AG04450 (cell line): ENCODE measurements around the gene FAM167B. TPM values are rescaled to one million over a fixed set of nuclear protein-coding genes. Genes with fewer than 3 reads are reported as not detected.
A peak's percentile ranks its signal among the peaks of the same experiment; 100 is the strongest.

Source experiments
- CTCF ChIA-PET: fragments of 300-600, 350-600 bp; formaldehyde crosslinking; extraction: SDS; loops from one replicate; lab custom pipeline; 2022; ENCODE audit warnings: antibody characterized with exemption, inconsistent platforms; lab: Charles Lee
- POLR2A ChIA-PET: fragments of 350-600 bp; formaldehyde crosslinking; extraction: SDS; loops from one replicate; lab custom pipeline; 2021; ENCODE audit warnings: antibody characterized with exemption, inconsistent platforms; lab: Yijun Ruan, JAX
- DNase-seq: peaks from one replicate; pipeline ENCODE4 v3.0.0-alpha.2; 2011; ENCODE audit warnings: low read depth, low spot score
- H3K27ac ChIP-seq: one replicate; pipeline ENCODE4 v1.5.1; 2012; ENCODE audit warnings: low read depth, low read length, control low read depth
- H3K27me3 ChIP-seq: one replicate; pipeline ENCODE4 v1.6.0; 2012; ENCODE audit warnings: low read length; ENCODE audit not compliant: control insufficient read depth, insufficient read depth
- H3K4me3 ChIP-seq: 2 replicates; pipeline ENCODE4 v1.5.1; 2011; ENCODE audit warnings: mild to moderate bottlenecking, low read depth, low read length, control low read depth
- H3K9me3 ChIP-seq: 2 replicates; pipeline ENCODE4 v1.5.1; 2012; ENCODE audit warnings: low read length; ENCODE audit not compliant: control insufficient read depth, insufficient read depth
- polyA plus RNA-seq: library from polyadenylated mRNA; depleted of rRNA; stranded (reverse); fragments of >200 nt; gene quantifications from 2 replicates; pipeline ENCODE4 v1.2.3, GENCODE V29; 2011
- TF ChIP-seq, protein P1 (sequence below): IDR thresholded peaks from 2 replicates; pipeline ENCODE4 v1.5.1; 2011; ENCODE audit warnings: low read depth, low read length, control low read depth, inconsistent platforms

FAM167B gene
- polyA plus RNA-seq, 1 experiment = 0.43 TPM

DNA sequence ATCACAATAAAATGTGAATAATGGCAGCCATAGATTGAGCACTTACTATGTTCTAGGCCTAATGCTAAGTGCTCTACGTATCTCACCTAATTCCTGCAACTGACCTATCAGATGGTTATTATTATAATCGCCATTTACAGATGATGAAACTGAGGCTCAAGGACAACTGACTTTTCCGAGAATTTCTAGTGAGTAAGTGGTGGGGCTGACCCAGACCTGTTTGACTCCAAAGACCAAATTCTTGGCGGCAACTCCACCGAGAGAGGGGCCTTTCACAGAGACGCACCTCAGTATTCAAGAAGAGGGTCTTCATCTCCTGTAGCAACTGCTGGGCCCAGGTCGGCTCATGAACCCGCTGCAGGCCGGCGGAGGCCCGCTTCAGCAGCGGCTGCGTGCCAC, 25.4 kb upstream of the FAM167B start:
- H3K27ac ChIP-seq = no peak overlapping the region
- TF ChIP-seq, protein P1, sequence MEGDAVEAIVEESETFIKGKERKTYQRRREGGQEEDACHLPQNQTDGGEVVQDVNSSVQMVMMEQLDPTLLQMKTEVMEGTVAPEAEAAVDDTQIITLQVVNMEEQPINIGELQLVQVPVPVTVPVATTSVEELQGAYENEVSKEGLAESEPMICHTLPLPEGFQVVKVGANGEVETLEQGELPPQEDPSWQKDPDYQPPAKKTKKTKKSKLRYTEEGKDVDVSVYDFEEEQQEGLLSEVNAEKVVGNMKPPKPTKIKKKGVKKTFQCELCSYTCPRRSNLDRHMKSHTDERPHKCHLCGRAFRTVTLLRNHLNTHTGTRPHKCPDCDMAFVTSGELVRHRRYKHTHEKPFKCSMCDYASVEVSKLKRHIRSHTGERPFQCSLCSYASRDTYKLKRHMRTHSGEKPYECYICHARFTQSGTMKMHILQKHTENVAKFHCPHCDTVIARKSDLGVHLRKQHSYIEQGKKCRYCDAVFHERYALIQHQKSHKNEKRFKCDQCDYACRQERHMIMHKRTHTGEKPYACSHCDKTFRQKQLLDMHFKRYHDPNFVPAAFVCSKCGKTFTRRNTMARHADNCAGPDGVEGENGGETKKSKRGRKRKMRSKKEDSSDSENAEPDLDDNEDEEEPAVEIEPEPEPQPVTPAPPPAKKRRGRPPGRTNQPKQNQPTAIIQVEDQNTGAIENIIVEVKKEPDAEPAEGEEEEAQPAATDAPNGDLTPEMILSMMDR = no peak
- peak overlapping the region; percentile 74 for H3K4me3 ChIP-seq
- ChIA-PET POLR2A (interaction anchor here (1.1 kb wide), 1 partner anchor 130 kb away, joined by 3 read pairs; no protein-coding TSS in a partner anchor), CTCF (no interaction called here)
- no peaks in the 10 kb centered on the region for H3K9me3 ChIP-seq
- no peaks in the 10 kb centered on the region for H3K27me3 ChIP-seq
- DNase-seq = no peak

DNA sequence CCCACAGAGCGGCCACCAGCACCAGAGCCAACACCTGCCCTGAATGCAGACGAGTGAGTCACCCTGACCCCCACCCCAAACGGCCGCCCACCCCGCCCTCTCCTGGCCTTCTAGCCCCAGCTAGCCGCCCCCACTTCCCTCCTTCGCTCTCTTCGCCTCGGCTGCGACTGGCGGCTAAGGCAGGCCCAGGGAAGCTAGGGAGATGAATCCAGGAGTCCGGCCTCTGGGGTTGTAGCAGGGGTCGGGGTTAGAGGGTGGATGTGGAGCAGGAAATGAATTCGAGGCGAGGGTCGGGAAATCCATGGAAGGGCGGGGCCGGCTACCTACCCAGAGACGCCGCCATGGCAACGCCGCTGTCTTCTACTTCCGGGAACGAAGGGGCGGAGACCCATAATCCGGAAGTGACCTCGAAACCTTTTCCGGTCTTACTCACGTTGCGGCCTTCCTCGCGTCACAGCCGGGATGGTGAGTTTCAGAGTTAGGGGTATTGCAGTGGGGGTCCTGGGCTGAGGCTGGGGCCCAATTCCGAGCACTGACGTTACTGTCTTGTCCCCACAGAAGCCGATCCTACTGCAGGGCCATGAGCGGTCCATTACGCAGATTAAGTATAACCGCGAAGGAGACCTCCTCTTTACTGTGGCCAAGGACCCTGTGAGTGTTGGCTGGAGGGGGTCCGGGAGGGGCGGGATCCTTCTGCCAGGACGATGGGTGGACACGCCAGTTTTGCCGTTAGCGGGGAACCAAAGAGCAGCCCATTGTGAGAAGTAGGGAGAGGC, 24.9 kb upstream of the FAM167B start, which contains the start of the genes EIF3I and TMEM234:
TSS of gene EIF3I (plus strand) at position 428 of the 776 bp plus-strand sequence. CDS start at position 463, 35 bp downstream.
TSS of gene TMEM234 (minus strand) at position 374 of the 776 bp plus-strand sequence. CDS start at position 343, 31 bp downstream.
- Histone ChIP-seq H3K4me3 (peak within 1 kb of the TSS; percentile 74), H3K27ac (peak within 1 kb of the TSS; percentile 73), H3K27me3 (no peaks in the 10 kb centered on the region), H3K9me3 (no peaks in the 10 kb centered on the region)
- TF ChIP-seq, protein P1 = no peak
- peak; percentile 64 for DNase-seq
- ChIA-PET CTCF (interaction anchor here (0.5 kb wide), 1 partner anchor 329 kb away, joined by 5 read pairs; no protein-coding TSS in a partner anchor), POLR2A (no interaction called here)

DNA sequence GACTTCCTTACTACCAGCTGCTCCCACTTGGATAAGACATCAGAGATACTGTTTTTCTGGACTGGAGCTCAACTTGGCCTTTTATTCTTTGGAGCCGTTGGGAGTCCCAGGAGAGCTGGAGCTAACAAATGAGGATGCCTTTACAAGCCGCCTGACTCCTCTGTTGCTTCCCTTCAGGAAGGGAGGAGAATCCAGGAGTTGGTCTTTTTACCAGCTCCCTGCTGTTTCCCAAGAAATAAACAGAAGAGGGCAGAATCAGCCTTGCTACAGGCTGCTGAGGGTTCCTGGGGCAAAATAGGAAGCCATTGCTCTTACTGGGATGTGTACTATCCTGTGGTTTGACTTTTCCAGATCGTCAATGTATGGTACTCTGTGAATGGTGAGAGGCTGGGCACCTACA, 23.3 kb upstream of the FAM167B start:
- CTCF ChIA-PET = interaction anchor here (0.6 kb wide), 1 partner anchor 139 kb away, joined by 9 read pairs; the partner anchor contains the start of gene TSSK3
- peak overlapping the region; percentile 11 for H3K27ac ChIP-seq
- H3K9me3 ChIP-seq = no peaks in the 10 kb centered on the region
- TF ChIP-seq, protein P1 = 0 out of 2 replicates have a peak, but pooled peaks have one; percentile 9
- H3K4me3 ChIP-seq = no peak overlapping the region
- no peaks in the 10 kb centered on the region for H3K27me3 ChIP-seq
- DNase-seq = no peak
- POLR2A ChIA-PET = no interaction called here

DNA sequence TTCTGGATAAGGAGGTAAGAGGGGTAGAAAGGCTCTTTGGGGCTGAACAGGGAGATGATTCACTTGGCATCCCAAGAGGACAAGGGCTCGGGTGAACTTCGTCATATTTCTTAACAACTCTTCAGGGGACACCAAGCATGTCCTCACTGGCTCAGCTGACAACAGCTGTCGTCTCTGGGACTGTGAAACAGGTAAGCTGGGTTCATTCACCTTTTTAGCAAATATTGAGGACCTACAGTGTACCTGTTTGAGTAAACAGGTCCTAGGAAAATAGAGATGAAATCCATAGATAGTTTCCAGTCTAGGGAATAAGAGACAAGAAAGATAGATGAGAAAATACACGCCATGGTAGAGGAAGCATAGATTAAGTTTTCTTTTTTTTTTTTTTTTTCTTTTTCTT, 22.7 kb upstream of the FAM167B start:
- TF ChIP-seq, protein P1 = no peak
- DNase-seq = no peak
- no peaks in the 10 kb centered on the region for H3K27me3 ChIP-seq
- CTCF ChIA-PET = no interaction called here
- POLR2A ChIA-PET = no interaction called here
- H3K27ac ChIP-seq = no peak overlapping the region
- no peak overlapping the region for H3K4me3 ChIP-seq
- H3K9me3 ChIP-seq = no peaks in the 10 kb centered on the region

DNA sequence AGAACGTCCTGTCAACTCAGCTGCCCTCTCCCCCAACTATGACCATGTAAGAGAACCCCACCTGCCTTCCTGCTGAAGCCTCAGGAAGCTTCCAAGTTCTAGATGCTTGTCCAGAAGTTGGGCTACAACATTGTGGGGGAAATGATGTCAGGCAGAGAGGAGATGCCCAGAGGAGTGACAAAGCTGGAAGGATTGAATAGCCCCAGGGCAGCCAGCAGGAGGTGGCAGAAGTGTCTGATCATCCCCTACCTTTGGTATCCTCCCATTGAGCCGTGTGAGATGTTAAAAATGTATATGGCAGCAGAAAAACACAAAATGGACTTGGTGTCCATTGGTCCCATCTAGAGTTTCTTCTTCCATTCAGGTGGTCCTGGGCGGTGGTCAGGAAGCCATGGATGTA, 18.3 kb upstream of the FAM167B start:
- POLR2A ChIA-PET = interaction anchor here (0.6 kb wide), 1 partner anchor 17 kb away, joined by 3 read pairs; no protein-coding TSS in a partner anchor
- CTCF ChIA-PET = no interaction called here

More for the DNA sequence above, 18.3 kb upstream of the FAM167B start:
- H3K27me3 ChIP-seq = no peaks in the 10 kb centered on the region
- H3K27ac ChIP-seq = no peak overlapping the region
- no peaks in the 10 kb centered on the region for H3K9me3 ChIP-seq
- DNase-seq = no peak
- TF ChIP-seq, protein P1 = no peak
- no peak overlapping the region for H3K4me3 ChIP-seq
